ENCODE measurements around the gene CALN1. TPM values are rescaled to one million over a fixed set of nuclear protein-coding genes. Genes with fewer than 3 reads are reported as not detected.

CALN1 gene
- total RNA-seq, 1 experiment from 2014 or later = not detected

DNA sequence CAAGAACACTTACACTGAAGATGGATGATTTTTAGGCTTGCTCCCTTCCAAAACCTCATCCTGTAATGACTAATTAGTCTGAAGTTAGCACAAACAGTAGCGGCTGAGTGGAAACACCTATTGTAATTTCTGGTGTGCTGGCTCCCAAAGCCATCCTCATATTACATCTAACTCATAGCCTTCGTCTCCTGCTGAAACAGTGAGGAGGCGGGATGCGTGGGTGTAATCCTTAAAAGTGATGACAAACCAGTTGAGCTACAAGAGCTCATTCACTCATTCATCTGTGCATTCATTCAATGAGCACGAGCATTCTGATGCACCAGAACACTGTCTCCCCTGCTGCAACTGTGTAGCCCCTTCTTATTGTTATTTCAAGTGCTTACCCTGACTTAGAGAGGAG is 235.3 kb downstream of the CALN1 start:
- no peak for DNase-seq (ENCODE audit: low read depth, low spot score)
- in situ Hi-C loops (cut with HindIII; ENCODE audit: low pct_unique_long_range_greater_than_20kb, low sequenced_read_pairs) = no loop called here

DNA sequence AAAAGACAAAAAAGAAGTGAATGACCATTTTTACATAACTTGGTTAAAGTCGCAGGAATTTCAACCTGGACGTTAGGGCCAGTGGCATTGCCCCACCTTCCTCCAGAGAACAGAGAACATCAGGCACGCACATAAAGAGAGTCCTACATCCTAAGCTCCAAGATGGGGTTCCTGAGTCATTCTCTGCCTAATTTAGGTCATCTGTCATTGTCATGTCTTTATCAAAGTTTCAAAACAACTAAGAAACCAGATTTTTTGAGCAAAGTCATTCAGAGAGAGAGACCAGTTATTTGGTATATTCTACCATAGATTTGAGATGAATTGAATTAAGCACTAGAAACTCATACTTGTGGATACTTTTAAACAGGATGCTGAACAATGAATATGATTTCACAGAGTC is 241.7 kb downstream of the CALN1 start:
- DNase-seq (ENCODE audit: low read depth, low spot score) = no peak
- in situ Hi-C loops (cut with HindIII; ENCODE audit: low pct_unique_long_range_greater_than_20kb, low sequenced_read_pairs) = no loop called here

DNA sequence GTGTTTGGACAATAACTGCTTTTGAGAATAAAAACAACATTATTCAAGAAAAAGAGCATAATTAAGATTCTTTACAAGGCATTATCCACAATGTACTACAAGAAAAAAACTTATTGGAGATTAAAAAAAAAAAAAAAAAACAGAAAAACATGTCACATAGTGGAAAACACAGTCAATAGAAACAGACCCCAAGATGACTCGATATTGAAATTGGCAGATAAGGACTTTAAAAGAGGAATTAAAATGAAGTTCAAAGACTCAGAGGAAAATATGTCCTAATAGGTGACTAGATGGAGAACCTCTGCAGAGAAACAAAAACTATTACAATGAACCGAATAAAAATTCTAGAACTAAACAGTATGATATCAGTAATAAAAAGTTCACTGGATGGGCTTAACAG is 248.9 kb downstream of the CALN1 start:
- in situ Hi-C loops (cut with HindIII; ENCODE audit: low pct_unique_long_range_greater_than_20kb, low sequenced_read_pairs) = no loop called here

DNA sequence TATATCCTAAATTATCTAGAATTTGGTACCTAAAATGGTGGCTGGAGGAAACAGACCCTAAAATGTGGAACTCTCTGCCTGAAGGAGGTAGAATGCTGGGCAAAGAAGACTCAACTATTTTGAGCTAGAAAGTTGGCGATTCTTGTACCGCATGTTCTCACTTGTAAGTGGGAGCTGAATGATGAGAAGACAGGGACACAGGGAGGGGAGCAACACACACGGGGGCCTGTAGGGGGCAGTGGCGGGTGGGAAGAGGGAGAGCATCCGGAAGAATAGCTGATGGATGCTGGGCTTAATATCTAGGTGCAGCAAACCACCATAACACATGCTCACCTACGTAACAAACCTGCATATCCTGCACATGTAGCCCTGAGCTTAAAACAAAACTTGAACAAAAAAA is 250.6 kb downstream of the CALN1 start:
- in situ Hi-C loops (cut with HindIII; ENCODE audit: low pct_unique_long_range_greater_than_20kb, low sequenced_read_pairs) = no loop called here
- peak; percentile 40 for DNase-seq (ENCODE audit: low read depth, low spot score)

More for the DNA sequence above, 248.9 kb downstream of the CALN1 start:
- no peak for DNase-seq (ENCODE audit: low read depth, low spot score)

DNA sequence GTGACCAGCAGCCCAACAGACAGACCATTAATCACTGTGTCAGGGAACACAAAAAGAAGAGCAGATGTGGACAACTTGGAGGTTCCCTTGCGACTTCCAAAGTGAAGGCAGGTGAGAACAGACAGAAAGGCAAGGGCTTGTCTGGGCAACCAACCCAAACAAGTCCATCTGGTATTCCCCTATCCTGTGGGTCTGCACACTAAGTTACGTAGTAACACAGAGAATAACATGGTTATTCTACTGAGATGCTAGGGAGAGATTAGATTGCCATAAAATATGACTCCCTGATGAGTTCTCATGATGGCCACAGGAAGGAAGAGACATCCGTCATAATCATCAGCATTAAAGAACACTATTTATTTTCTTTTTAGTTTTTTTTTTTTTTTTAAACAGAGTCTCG is 252.2 kb downstream of the CALN1 start:
- in situ Hi-C loops (cut with HindIII; ENCODE audit: low pct_unique_long_range_greater_than_20kb, low sequenced_read_pairs) = no loop called here
- no peak for DNase-seq (ENCODE audit: low read depth, low spot score)

DNA sequence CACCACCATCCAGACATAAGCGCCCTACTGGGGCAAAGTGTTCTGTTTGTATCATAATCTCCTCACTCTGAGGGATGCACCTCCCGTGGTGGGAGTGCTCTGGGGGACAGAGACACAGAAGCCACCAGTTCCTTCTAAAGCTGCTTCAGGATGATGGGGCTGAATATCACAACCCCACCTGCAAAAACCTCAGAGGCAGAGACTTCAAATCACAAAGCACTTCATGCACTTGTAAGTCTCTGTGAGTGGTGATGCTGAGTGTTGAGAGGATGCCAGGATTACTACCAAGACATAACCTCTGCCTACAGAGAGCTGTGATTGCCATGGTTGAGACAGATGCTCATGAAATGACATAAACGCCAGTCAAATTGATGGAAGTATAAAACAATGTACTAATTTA is 255.5 kb downstream of the CALN1 start:
- no peak for DNase-seq (ENCODE audit: low read depth, low spot score)
- in situ Hi-C loops (cut with HindIII; ENCODE audit: low pct_unique_long_range_greater_than_20kb, low sequenced_read_pairs) = no loop called here

DNA sequence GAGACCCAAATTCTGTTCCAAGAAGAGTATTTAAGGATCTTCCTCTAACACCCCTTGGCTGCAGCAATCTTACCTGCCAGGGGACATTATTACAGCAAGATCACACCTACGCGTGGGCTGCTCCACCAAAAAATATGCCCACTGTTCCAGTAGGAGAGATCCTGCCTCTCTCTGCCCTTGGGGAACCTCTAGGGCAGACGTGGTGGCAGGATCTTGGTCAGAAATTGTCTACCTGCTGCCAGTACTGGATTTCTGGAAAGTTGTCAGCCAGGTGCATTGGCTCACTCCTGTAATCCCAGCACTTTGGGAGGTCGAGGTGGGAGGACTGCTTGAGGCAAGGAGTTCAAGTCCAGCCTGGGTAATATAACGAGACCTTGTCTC is 259.0 kb downstream of the CALN1 start:
- DNase-seq (ENCODE audit: low read depth, low spot score) = no peak
- in situ Hi-C loops (cut with HindIII; ENCODE audit: low pct_unique_long_range_greater_than_20kb, low sequenced_read_pairs) = no loop called here

DNA sequence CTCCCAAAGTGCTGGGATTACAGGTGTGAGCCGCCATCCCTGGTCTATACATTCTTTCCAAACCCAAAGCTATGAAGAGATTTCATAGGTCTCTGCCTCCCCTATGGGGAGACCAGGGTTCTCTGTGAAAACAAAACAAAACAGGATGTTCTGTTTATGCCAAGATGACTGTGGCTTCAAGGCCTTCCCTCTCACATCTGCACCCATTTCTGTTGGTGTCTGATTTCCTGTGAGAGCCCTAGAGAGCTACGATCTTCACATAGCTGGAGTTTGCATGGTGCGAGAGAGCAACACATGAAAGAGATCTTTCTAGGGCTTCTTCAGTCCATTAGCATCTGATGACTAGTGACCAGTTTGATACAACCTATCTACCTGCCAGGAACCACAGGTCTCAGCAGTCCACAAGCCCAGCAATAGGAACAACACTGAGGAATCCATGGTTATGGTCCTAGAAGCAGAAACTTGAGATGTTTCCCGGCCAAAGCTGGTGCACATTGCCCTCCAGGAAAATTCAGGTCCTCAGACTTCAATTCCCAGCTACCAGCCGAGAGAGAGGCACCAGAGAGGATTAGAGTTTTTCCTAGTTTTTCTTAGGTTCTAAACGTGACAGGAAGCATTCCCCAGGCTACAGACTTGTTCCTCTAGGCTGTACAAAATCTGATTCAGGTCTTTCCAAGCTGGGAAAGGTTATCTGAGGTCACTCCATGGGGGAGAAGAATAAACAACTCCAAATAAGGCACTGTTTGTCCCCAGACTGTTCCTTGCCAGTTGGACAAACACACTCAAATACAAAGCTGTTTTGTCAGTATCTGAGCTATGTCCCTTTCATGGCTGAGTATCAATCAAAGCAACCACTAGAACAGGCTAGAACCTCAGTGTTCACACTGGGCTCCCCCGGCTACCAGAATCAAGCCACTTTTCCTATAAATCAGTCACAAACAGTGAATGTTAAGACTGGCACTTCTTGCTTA is 259.7 kb downstream of the CALN1 start:
- in situ Hi-C loops (cut with HindIII; ENCODE audit: low pct_unique_long_range_greater_than_20kb, low sequenced_read_pairs) = no loop called here
- peak; percentile 9 for DNase-seq (ENCODE audit: low read depth, low spot score)

DNA sequence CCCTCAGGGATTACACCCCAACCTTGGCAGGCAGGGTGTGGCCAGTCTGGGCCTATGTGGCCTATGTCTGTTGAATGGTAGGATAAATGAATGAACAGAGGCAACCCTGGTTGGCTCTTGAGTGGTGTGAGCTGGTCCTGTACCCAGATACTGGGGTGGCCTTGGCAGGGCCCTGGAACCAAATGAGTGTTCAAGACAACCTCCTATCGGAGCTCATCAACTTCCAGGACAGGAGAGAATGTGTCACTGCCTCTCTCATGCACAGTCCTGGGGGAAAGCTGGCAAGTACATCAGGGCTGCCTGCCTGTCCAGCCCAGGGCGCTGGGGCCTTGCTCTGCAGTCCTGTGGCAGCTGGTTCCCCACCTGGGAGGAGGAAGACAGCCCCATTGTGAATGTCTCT is 271.6 kb downstream of the CALN1 start:
- no peak for DNase-seq (ENCODE audit: low read depth, low spot score)
- in situ Hi-C loops (cut with HindIII; ENCODE audit: low pct_unique_long_range_greater_than_20kb, low sequenced_read_pairs) = no loop called here

DNA sequence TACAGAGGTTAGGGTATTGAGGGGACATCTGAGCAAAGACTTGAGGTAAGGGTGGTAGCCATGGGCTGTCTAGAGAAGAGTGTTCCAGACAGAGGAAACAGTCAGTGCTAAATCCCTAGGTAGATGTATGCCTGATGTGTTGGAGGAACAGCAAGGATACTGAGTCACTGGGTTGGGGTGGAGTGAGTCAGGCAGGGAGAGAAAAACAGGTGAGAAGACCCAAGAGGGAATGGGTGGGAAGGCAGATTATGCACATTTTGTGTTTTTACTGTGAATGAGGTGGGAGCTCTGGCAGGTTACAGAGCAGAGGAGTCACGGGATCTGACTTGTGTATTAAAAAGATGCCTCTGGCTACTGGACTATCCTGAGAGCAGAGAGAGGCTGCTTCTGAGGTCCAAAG is 285.0 kb downstream of the CALN1 start:
- in situ Hi-C loops (cut with HindIII; ENCODE audit: low pct_unique_long_range_greater_than_20kb, low sequenced_read_pairs) = no loop called here
- DNase-seq (ENCODE audit: low read depth, low spot score) = no peak

DNA sequence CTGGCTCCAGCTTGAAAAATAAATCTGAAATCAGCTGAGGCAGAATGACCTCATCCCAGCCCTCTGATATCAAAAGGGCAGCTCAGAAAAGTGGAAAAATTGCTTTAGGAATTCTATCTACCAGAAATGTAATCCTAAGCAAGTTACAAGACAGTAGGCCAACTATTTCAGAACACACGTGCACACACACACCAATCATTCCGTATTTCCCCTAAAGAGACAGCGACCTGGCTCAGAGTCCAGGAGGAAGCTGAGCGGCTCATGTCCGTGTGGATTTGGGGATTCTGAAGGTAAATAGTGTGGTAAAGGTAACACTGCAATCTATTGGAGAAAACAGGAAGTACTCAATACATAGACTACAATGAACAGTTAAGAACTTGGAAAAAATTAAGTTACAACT is 288.2 kb downstream of the CALN1 start:
- in situ Hi-C loops (cut with HindIII; ENCODE audit: low pct_unique_long_range_greater_than_20kb, low sequenced_read_pairs) = no loop called here
- DNase-seq (ENCODE audit: low read depth, low spot score) = no peak

DNA sequence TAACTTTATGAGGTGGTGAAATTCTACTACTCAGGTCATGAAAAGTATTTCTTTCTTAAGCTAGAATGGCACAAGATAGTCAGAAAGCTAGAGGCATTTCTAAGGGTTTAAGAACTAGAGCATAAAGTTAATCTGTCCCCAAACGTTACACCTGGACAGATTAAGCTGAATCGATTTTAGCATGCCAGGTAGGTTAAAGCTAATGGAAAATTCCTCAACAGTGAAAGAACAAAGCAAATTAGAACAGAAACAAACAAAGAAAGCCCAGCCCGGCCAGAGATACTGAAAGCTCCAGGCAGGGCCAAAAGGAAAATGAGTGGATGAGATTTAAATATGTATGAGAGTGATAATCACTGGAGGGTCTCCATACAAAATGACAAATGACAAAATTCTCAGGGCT is 293.8 kb downstream of the CALN1 start:
- DNase-seq (ENCODE audit: low read depth, low spot score) = no peak
- in situ Hi-C loops (cut with HindIII; ENCODE audit: low pct_unique_long_range_greater_than_20kb, low sequenced_read_pairs) = no loop called here

DNA sequence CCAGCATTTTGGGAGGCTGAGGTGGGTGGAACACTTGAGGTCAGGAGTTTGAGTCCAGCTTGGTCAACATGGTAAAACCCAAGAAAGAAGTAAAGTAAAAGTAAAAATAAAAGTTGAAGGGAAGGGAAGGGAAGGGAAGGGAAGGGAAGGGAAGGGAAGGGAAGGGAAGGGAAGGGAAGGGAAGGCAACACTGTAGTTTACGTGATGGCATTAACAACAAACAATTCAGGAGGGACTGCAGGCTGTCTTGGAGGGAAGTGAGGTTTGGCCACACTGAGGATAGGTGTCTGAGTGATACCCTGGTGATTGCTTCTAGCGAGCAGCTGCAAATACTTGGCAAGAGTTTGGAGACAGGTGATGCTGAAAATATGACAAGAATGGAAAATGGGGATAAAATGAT is 298.0 kb downstream of the CALN1 start:
- DNase-seq (ENCODE audit: low read depth, low spot score) = no peak
- in situ Hi-C loops (cut with HindIII; ENCODE audit: low pct_unique_long_range_greater_than_20kb, low sequenced_read_pairs) = no loop called here

DNA sequence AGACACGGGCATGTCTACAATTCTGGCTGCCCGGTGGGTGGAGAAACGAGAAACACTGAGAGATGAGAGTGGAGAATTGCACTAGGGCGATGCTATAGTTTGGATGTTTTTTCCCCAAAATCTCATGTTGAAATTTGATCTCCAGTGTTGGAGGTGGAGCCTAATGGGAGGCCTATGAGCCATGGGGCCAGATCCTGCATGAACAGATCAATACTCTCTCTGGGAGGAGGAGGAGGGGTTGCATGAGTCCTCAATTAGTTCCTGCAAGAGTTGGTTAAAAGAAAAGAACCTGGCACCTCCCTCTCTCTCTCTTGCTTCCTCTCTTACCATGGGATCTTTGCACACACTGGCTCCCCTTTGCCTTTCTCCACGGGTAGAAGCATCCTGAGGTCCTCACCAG is 299.1 kb downstream of the CALN1 start:
- in situ Hi-C loops (cut with HindIII; ENCODE audit: low pct_unique_long_range_greater_than_20kb, low sequenced_read_pairs) = no loop called here

DNA sequence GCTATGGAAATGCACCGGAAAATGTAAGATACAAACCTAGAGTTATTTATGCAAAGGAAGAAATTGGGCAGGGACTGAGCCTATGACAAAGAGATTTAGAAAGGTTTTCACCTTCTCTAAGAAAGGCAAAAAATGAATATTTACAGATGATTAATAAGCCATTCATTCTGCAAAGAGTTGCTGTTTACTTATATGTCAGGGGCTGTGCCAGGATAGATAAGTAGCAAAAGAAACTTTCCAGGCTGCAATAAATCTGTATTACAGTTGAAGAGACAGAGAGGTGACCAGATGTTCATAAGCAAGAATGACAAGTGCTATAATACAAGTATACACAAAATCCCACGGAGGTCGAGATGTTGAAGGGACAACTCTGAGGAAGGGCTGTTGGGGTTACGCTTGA is 299.6 kb downstream of the CALN1 start:
- DNase-seq (ENCODE audit: low read depth, low spot score) = no peak
- in situ Hi-C loops (cut with HindIII; ENCODE audit: low pct_unique_long_range_greater_than_20kb, low sequenced_read_pairs) = no loop called here

More for the DNA sequence above, 299.1 kb downstream of the CALN1 start:
- no peak for DNase-seq (ENCODE audit: low read depth, low spot score)

DNA sequence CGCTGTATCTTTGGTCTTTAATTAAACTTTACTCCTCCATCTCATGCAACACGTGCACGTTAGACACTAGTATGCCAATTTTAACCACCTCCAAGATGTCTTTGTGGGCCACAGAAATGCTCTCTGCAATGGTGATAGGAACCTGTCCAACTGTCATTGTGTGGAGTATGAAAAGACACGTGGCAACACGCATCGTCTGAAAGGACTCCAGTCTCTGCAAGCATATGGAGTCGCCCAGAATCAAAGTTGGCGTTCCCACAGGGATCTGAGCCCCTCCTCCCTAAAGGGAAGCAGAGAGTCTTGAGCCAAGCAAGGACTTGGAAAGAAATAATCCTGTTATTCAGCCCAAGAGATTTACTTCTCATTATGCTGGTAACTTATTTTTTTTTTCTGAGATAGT is 301.1 kb downstream of the CALN1 start:
- in situ Hi-C loops (cut with HindIII; ENCODE audit: low pct_unique_long_range_greater_than_20kb, low sequenced_read_pairs) = no loop called here
- no peak for DNase-seq (ENCODE audit: low read depth, low spot score)

DNA sequence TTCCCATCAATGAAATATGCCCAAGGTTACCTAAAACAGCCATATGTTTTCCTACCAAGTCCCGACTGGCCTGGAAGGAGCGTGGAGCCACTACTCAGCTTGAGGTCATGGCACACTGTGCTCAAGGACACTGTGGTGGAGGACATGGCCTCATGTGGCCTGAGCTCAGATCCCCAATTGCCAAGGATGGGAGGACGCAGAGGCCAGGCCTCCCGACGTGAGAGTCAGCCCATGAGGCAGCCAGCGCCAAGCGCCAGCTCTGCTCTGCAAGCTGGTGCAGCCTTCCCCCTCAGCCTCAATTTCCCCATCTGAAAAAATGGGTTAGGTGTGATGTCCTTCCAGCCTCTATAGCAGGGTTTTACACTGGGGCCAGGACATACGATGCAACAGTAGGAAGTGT is 302.6 kb downstream of the CALN1 start:
- in situ Hi-C loops (cut with HindIII; ENCODE audit: low pct_unique_long_range_greater_than_20kb, low sequenced_read_pairs) = no loop called here

DNA sequence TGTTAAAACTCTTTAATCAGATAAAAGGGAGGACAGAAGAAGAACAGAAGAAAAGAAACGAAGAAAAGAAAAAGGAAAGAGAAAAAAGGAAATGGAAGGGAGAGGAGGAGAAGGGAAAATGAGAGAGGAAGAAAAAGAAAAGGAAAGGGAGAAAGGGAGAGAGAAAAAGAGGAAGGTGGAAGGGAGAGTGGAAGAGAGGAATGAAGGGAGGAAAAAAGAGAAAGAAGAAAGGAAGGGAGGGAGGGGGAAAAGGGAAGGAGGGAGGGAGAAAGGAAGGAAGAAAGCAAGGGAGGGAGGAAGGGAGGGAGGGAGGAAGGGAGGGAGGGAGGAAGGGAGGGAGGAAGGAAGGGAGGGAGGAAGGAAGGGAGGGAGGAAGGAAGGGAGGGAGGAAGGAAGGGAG is 305.7 kb downstream of the CALN1 start:
- in situ Hi-C loops (cut with HindIII; ENCODE audit: low pct_unique_long_range_greater_than_20kb, low sequenced_read_pairs) = no loop called here
- no peak for DNase-seq (ENCODE audit: low read depth, low spot score)

More for the DNA sequence above, 302.6 kb downstream of the CALN1 start:
- no peak for DNase-seq (ENCODE audit: low read depth, low spot score)

DNA sequence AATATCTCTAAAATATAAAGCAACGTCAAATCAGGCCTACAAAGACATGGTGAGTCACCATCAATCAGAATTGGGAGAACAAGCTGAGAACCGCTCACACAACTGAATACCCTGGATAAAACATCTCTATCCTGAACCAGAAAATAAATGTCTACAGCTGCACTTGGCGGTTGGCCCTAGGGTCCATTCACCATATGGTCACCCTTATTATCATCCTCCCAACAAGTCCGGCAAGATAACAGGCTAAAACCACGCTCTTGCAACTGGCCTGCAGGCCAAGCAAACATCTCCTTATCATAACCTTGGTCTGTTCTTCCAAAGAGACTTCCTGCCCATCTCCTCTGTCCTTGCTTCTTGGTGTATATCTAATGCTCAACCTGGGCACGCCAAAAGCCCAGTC is 310.7 kb downstream of the CALN1 start:
- in situ Hi-C loops (cut with HindIII; ENCODE audit: low pct_unique_long_range_greater_than_20kb, low sequenced_read_pairs) = no loop called here
- no peak for DNase-seq (ENCODE audit: low read depth, low spot score)

All from SK-MEL-5 (cell line).